ENCODE data around the gene EPHB3.

Gene EPHB3

GRCh38 chr3:184579513-184579912, 17.9 kb downstream of the EPHB3 start:
- DNase-seq (ENCODE audit: low read depth in 1 of 2, low spot score in 1 of 2): no peak

GRCh38 chr3:184580376-184580775, 18.8 kb downstream of the EPHB3 start:
- no peak for DNase-seq (ENCODE audit: low read depth in 1 of 2, low spot score in 1 of 2)

- no peak for DNase-seq (ENCODE audit: low read depth in 1 of 2, low spot score in 1 of 2)
Observed at GRCh38 chr3:184581331-184581855, 19.8 kb downstream of the EPHB3 start.

- no peak for DNase-seq (ENCODE audit: low read depth in 1 of 2, low spot score in 1 of 2)
Observed at GRCh38 chr3:184582646-184583577, 21.3 kb downstream of the EPHB3 start.

DNA sequence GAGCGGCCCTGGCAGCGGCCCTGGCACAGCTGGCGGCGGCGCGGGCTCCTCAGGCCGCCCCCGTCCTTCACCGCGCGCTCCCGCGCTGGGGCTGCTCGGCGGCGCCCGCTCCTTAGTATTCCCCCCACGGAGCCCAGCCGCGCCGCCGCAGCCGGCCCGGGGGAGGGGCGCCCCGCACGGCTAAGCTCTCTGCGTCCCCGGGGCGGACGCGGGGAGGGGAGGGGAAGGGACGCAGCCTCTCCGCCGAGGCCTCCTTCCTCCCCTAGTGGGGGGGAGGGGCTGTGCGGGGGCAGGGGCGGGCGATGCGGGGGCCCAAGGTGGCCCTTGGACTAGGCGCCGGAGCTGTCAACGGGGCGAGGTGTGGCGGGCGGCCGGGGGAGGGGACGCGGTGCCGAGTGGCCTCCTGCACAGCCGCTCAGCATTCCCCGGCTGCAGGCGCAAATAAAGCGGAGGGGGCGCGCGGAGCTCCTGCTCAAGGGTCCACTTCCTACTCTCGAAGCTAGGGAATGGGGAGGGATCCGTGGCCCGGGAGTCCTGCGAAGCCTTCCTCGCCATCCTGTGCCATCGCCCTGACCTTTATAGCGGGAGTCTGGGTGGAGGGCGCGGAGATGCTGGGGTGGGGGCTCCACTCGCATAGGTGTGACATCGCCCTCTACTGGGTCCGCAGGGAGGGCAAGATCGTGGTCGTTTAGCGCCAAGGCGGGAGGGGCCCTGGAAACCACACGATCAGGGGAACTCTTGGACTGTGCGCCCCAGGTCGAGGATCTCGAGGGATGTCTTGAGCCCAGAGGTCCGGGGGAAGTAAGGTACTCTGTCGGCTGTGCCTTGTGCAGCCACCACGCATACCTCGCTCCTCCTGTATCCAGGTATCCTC, 22.2 kb downstream of the EPHB3 start:
- no peak for DNase-seq (ENCODE audit: low read depth in 1 of 2, low spot score in 1 of 2)

DNA sequence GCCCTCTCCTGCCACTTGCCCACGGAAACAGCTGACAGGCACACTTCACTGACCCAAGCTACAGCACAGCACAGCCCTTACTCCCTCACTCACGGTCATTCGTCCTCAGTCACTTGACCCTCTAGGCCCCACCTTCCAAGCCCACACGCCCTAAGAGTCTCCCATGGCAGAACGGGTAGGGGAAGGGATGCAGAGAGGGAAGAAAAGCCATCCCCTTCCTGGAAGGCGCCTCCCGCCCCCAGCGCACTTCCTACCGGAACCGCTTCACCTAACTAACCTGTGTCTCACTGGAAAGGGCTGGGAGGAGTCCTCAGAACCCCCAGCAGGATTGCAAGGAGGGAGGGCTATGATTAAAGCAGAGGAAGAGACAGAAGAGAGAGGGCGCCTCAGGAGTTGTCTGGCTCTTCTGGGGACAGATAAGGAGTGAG, 22.9 kb downstream of the EPHB3 start:
- no peak for DNase-seq (ENCODE audit: low read depth in 1 of 2, low spot score in 1 of 2)

DNA sequence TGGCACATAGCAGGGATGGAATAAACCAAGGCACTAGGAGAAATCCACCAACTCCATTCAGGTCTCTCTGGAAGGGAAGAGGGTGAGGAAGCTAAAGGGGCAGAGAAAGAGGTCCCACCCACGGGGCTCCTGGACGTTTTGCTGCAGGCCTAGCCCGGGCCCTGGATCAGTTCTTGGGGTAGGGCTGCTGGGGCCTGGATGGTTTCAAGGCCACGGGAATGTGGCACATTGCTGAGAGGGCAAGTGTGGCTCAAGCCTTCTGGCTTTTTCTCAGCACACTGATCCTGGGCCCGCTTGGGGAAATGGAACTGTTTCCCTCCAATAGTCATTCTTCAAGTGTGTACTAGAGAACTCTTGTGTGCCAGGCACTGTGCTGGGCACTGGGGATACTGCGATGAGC, 24.0 kb downstream of the EPHB3 start:
- no peak for DNase-seq (ENCODE audit: low read depth in 1 of 2, low spot score in 1 of 2)

- DNase-seq (ENCODE audit: low read depth in 1 of 2, low spot score in 1 of 2): no peak
Observed at GRCh38 chr3:184586851-184587250, 25.3 kb downstream of the EPHB3 start.

DNA sequence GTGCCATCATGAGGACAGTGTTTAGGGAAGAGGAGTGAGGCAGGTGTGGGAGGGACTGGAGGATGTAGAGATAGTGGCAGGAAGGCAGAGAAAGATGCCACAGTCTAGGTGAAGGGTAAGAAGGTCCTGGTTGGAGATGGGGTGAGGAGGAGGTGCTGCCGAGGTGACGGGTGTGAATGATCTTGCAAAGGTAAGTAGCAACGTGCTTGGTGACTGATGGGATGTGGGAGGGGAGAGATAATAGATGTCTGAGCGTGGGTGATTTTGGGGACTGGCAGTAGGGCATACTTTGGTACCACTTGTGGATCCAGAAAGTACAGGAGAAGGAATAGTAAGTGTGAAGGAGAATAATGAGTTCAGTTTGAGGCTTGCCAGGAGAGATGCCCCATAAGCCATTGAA, 27.2 kb downstream of the EPHB3 start:
- DNase-seq (ENCODE audit: low read depth in 1 of 2, low spot score in 1 of 2): no peak

DNA sequence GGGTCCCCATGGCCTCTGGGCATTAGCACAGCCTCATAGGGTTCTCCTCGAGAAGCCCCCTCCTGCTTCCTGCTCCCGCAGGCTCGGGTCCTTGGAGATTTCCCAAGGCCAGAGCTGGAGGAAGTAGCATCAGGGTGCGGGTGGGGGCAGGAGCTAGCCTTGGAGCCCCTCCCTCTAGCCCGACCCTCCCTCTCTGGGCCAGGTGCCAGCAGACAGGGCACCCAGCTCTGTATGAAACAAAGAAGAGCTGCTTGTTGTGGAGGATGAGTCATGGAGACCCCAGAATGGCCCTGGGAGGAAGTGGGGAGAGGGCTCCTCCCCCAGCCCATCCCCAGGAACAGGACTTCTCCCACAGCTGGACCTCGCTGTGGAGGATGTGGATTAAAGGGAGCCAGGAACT, 29.2 kb downstream of the EPHB3 start:
- DNase-seq (ENCODE audit: low read depth in 1 of 2, low spot score in 1 of 2): no peak

GRCh38 chr3:184591789-184592188, 30.2 kb downstream of the EPHB3 start:
- DNase-seq (ENCODE audit: low read depth in 1 of 2, low spot score in 1 of 2): no peak

DNA sequence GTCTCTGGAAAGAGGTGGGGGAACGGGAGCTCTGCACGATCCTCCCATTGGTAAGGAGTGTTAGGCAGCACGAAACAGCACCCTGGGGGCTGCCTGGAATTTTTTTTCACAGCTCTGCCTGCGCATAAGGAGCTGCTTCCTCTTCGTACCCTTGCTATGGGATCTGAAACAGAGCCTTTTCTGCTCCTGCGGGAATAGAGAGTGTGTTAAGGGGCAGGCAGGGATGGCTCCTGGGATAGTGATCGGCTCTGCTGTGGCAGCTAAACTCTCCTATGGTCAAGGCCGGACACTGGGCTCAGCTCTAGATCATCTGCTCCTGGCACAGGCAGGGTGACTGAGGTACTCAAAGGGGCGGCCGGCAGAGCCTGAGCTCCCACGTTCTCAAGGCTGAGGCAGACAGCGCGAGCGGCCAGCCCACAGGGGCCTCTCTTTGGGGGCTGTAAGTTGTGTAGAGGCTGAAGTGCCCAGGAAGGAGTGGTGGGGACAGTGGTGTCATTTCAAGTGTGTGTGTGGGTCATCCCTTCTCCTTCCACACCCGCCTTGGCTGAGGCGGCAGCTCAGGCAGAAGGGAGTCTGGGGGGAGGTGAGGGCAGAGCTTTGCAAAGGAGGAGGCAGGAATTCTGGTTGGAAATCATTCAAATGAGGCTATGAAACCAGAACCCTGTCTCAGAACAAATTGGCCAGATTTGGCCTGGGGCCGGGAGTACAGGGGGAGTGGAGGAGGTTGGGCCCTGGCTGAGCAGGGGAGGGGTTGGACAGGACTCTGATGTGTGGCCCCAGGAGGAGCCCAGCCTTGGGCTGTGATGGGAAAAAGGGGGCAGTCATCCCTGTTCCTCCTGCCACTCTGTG, 31.0 kb downstream of the EPHB3 start:
- no peak for DNase-seq (ENCODE audit: low read depth in 1 of 2, low spot score in 1 of 2)

GRCh38 chr3:184593220-184593927, 31.8 kb downstream of the EPHB3 start:
- DNase-seq (ENCODE audit: low read depth in 1 of 2, low spot score in 1 of 2): no peak

DNA sequence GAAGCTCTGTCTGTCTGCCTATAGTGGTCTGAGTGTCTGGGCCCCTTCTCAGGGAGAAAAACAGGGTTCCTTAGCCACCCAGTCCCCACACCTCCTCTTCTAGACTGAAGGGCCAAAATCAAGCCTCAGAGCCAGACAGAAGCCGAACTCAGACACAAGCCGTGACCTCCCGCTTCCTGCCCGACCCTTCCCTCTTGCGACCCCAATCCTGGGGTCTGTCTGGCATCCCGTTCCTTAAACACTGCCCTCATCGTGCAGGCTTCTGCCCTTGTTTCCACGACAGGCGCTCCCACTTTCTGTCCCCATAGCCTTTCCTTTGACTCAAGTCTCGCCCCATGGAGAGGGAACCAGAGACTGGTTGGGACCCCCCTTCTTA, 32.3 kb downstream of the EPHB3 start:
- no peak for DNase-seq (ENCODE audit: low read depth in 1 of 2, low spot score in 1 of 2)

GRCh38 chr3:184594371-184595001, 32.9 kb downstream of the EPHB3 start:
- no peak for DNase-seq (ENCODE audit: low read depth in 1 of 2, low spot score in 1 of 2)

GRCh38 chr3:184595726-184596125, 34.1 kb downstream of the EPHB3 start:
- DNase-seq (ENCODE audit: low read depth in 1 of 2, low spot score in 1 of 2): no peak

DNA sequence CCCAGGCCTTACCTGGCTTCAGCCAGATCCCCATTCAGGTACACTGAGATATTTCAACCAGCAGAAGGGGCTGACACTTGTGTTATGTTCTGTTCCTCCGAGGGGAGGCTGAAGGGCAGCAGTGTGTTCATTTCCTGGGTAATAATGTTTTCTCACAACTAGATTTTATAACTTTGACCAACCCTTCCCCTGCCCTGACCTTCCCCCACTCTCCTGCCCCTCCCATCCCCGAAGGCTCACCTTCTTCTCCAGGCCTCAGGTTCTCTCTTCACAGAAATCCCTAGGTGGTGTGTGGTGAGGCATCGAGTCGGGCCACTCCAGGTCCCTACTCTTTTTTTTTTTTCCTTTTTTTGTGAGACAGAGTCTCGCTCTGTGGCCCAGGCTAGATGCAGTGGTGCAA, 34.6 kb downstream of the EPHB3 start:
- DNase-seq (ENCODE audit: low read depth in 1 of 2, low spot score in 1 of 2): no peak

DNA sequence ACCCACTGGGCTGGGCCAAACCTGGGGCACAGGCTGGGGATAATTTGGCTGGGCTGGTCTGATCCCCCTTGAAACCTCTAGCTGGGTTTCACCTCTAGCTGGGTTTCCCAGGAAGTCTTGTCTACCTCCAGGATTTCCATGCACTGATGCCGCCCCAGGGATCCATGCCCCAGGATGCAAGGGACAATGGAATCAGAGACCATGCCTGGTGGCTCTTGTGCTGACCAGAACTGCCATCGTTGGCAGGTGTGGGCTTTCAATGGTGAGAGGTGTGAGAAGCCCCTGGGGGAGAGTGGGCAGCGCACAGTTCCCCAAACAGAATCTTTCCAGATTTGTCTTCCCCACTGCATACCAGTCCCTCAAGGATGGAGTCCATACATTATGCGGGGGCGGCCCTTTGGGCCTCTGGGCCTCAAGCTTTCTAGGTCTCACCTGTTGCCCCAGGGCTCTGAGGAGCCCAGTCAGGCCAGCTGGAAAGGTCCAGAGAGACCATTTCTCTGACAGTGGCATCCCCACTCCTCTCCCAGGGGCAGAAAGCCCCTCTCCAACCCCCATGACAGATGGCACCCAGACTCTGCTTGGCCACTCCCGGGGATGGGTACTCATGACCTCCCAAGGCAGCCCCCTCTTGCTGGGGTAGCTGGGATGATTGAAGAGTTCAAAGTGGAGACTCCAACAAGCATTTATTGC, 35.4 kb downstream of the EPHB3 start:
- no peak for DNase-seq (ENCODE audit: low read depth in 1 of 2, low spot score in 1 of 2)
